Erythroblast (primary cell): ENCODE results near the gene SYT8.

Experiments
- GATA1 ChIP-seq: IDR thresholded peaks from 2 replicates; pipeline ENCODE4 v1.6.1; 2011; ENCODE audit warnings: low read depth, mild to moderate bottlenecking, control low read depth, low read length, moderate library complexity
- POLR2A ChIP-seq: IDR thresholded peaks from 2 replicates; pipeline ENCODE4 v1.6.1; 2011; ENCODE audit warnings: mild to moderate bottlenecking, low read length

GRCh38 chr11:1826552-1827094, 8.2 kb upstream of the SYT8 start:
- TF ChIP-seq POLR2A (no peak), GATA1 (no peak)
